GM13977 (cell line): ENCODE measurements around the gene SLC9A1.
"Not testable (repeated sequence)": the region's sequence is repeated elsewhere in the genome, so short reads cannot be mapped to it uniquely, and the experiment has no call there.

Source experiments
- DNase-seq: peaks from one replicate; pipeline ENCODE4 v3.0.0; 2012; ENCODE audit warnings: low spot score
- in situ Hi-C: fragments of 300-500 bp; cut with MboI; formaldehyde crosslinking; loops from one replicate; pipeline ENCODE4 v1.12.0; 2022; ENCODE audit warnings: low sequenced_read_pairs, low pct_unique_long_range_greater_than_20kb, mixed read lengths, inconsistent platforms; ENCODE audit not compliant: unreplicated experiment
- TF ChIP-seq, protein P1 (sequence below): IDR thresholded peaks from 2 replicates; pipeline ENCODE4 v1.5.1; 2012; ENCODE audit warnings: mild to moderate bottlenecking, control low read depth; ENCODE audit not compliant: insufficient read depth; ENCODE audit errors: extremely low read depth, missing control alignments

SLC9A1 gene

DNA sequence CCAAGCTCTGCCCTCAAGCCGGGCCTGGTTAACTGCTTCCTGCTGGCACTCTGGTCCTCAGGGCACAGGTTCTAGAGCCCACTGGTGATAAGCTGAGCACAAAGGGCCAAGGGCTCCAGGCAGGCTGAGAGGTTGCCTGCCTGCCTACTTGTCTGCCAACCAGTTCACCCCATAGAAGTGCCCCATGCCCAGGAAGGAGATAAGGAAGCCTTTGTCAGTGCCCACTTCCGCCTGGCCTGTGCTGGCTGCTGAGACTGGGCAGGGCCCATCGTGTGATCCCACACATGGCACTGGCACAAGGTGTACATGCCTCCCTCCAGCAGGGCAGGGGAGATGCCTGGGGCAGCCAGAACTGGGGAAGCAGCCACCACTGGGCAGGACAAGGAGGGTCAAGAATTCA is 24.1 kb downstream of the SLC9A1 start:
- DNase-seq, result no peak
- TF ChIP-seq, protein P1, sequence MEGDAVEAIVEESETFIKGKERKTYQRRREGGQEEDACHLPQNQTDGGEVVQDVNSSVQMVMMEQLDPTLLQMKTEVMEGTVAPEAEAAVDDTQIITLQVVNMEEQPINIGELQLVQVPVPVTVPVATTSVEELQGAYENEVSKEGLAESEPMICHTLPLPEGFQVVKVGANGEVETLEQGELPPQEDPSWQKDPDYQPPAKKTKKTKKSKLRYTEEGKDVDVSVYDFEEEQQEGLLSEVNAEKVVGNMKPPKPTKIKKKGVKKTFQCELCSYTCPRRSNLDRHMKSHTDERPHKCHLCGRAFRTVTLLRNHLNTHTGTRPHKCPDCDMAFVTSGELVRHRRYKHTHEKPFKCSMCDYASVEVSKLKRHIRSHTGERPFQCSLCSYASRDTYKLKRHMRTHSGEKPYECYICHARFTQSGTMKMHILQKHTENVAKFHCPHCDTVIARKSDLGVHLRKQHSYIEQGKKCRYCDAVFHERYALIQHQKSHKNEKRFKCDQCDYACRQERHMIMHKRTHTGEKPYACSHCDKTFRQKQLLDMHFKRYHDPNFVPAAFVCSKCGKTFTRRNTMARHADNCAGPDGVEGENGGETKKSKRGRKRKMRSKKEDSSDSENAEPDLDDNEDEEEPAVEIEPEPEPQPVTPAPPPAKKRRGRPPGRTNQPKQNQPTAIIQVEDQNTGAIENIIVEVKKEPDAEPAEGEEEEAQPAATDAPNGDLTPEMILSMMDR, result no peak

DNA sequence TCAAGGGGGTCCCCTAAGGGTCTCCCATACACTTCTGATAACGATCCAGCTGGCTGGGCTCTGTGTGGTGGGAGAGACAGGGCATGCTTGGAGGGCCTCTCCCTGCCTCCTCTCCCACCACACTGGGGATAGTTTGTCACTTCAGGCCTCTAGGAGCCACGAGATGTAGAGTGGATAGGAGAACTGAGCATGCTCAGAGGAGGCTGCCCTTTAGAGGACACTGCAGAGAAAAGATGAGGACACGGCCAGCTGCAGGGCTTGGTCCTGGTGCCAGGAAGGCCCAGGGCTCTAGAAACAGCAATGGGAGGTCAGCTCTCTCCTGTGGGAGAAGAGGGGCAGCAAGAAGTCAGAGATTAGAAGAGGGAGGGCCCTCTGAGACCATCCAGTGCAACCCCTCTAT is 25.7 kb downstream of the SLC9A1 start:
- TF ChIP-seq, protein P1, result no peak
- no peak for DNase-seq
- in situ Hi-C loops, result no loop called here

More for the DNA sequence above, 24.1 kb downstream of the SLC9A1 start:
- in situ Hi-C loops, result no loop called here

- in situ Hi-C loops, result no loop called here
- no peak for DNase-seq
- TF ChIP-seq, protein P1, result no peak
Observed at GRCh38 chr1:27127419-27127818, 27.5 kb downstream of the SLC9A1 start.

- DNase-seq, result no peak
- TF ChIP-seq, protein P1, result no peak
- in situ Hi-C loops, result no loop called here
Observed at GRCh38 chr1:27126391-27126790, 28.5 kb downstream of the SLC9A1 start.

DNA sequence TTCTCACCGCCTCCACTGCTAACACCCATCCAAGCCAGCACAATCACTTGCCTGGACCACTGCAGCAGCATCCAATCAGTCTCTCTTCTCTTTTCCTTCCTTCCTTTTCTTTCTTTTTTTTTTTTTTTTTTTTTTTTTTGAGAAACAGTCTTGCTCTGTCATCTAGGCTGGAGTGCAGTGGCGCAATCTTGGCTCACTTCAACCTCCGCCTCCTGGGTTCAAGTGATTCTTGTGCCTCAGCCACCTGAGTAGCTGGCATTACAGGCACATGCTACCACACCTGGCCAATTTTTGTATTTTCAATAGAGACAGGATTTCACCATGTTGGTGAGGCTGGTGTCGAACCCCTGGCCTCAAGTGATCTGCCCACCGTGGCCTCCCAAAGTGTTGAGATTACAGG is 29.8 kb downstream of the SLC9A1 start:
- in situ Hi-C loops, DNase-seq: not testable (repeated sequence)

GRCh38 chr1:27124405-27124804 is 30.5 kb downstream of the SLC9A1 start:
- TF ChIP-seq, protein P1, result no peak
- in situ Hi-C loops, result no loop called here
- no peak for DNase-seq

- in situ Hi-C loops, result no loop called here
- no peak for DNase-seq
- TF ChIP-seq, protein P1, result no peak
Observed at GRCh38 chr1:27122652-27123051, 32.3 kb downstream of the SLC9A1 start.
